GM18951 (cell line): ENCODE results near the gene IWS1.
"Not testable (repeated sequence)": the region's sequence is repeated elsewhere in the genome, so short reads cannot be mapped to it uniquely, and the experiment has no call there.

Source experiments
- POLR2A ChIP-seq: IDR thresholded peaks from 4 replicates; pipeline ENCODE4 v1.6.1; 2011; ENCODE audit warnings: mild to moderate bottlenecking; ENCODE audit not compliant: insufficient read length, insufficient read depth; ENCODE audit errors: extremely low read depth
- in situ Hi-C: fragments of 300-500 bp; cut with MboI; formaldehyde crosslinking; loops from one replicate; pipeline ENCODE4 v1.12.0; 2022; ENCODE audit warnings: low sequenced_read_pairs, mixed read lengths, inconsistent platforms; ENCODE audit not compliant: unreplicated experiment

The IWS1 gene

DNA sequence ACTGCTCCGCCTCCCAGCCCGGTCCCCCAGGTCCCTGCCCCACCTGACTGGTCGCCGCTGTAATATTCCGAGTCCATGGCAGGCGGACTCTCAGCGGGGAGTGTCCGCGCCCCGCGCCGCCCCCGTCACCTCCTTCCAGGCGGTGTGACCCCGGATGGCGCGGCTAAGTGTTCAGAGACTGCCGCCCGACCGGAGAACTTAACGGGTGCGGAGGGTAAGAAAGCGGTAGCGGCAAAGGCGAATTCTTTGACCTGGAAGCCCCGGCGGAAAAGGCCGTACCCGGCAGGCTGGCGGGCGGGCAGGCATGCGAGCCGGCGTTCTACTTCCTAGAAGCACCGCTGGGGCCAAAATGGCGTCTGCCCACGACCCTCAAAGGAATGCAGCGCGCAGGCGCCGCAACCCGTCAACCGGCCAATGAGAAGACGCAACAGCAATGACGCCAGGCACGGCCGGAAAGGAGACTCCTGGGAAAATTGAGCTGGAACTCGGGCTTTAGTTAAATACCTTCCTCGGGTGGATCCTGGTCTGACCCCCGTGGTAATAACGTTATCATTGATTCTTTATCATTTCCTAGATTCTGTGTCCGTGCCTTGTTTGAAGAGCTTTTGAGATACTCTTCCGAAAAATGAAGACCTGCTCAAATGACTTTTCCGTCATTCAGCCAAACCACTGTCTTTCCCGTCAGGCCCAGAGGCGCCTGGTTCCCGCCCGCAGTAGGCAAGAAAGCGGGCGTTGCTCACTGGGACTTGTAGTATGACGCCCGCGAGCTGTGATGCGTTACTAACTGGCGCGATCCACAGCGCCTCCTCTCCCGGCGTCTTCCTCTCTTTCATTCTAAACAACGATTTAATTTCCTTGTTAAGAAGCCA lies at the start of gene IWS1:
Gene IWS1, minus strand, starts transcription at position 358 of the 869 bp plus-strand sequence. Its CDS starts 281 bp downstream, at position 77.
- TF ChIP-seq POLR2A, result peak; percentile 77
- in situ Hi-C loops, result no loop called here

DNA sequence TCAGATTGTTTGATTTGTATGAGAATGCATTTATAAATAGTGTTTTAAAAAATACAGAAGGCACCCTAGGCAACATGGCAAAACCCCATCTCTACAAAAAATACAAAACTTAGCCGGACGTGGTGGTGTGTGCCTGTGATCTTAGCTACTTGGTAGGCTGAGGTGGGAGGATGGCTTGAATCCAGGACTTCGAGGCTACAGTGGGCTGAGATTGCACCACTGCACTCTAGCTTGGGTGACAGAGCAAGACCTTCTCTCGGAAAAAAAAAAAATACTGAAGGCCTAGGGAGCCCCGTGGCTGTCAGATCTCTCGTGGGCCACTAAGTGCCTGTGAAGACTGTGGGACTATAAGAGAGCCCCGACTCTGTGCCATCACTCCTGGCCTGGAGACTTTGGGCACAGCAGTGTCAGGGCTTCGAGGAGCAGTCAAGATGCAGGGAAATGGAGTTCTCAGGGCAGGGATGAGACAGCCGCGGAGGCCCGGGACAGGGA lies 49.7 kb upstream of the IWS1 start:
- in situ Hi-C loops, result no loop called here
- no peak for TF ChIP-seq POLR2A

DNA sequence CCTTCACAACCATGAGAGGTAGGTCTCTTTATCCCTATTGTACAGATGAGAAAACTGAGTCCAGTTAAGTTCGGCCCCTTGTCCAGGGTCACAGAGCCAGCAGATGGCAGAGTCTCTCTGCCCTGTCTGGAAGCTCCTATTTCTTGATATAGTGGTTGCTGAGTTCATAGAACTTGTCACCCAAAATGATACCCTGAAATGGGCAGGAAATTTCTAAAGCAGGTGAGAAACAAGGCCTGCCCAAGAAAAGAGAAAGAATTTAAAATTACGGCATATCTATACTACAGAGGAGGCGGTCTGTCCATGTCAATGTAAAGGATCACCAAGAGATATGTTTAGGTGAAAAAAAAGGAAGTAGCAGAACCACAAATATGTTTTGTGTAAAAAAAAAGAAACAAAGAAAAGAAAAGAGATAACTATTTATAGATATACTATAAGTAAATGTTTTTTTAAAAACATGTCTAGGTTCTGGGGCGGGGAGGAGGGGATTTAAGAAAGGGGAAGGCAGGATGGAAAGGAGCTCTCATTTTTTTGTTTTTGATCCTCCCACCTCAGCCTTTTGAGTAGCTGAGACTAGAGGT lies 49.0 kb upstream of the IWS1 start:
- TF ChIP-seq POLR2A, result no peak
- in situ Hi-C loops, result no loop called here

DNA sequence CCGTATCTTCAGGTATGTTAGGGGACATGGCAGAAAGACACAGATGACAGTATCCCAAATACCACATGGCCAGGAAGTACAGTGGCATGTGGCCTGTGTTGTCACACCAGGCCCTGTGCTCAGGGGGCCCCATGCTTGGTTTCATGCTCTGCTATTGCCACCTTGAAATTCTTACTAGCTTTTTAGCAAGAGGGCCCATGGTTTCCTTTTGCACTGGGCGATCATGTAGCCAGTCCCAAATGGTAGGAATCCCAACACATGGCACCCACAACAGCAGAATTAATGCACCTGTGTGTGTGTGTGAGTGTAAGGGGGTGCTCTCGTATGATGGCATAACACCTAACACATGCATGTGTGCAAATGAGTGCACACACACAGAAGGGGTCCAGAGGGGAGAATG lies 48.4 kb upstream of the IWS1 start:
- in situ Hi-C loops, result no loop called here
- TF ChIP-seq POLR2A, result no peak

DNA sequence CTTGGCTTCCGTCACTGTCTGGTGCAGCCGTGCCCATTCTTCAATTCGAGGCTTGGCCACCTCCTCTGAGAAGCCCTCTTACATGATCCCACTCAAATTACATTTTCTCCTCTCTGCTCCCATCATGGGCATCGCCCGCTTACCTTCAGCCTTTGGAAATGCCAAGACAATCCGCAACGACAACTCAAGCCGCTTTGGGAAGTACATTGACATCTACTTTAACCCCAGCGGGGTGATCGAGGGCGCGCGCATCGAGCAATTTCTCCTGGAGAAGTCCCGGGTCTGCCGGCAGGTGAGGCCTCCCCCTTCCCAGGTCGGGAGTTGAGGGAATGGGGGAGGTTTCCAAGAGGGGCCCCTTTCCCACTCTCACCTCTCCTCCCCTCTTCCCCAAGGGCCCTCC lies 47.5 kb upstream of the IWS1 start:
- in situ Hi-C loops, result no loop called here
- TF ChIP-seq POLR2A, result no peak

DNA sequence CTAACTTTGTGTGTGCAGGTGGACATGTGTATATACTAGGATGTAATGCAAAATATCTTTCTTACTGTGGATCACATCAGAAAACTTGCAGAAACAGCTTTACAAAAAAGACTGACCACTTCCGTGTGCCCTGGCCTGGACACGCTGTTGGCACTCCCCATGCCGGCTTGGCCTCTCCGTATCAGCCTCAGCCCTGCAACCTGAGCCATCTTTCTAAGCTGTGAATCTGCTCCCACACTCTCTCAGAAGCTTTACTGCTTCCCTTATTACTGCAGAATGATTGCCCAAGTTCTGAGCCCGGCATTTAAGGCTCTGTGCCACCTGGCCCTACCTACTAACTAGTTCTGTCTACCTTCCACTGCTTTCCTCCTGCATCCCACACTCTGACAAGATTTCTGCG lies 47.0 kb upstream of the IWS1 start:
- TF ChIP-seq POLR2A, result no peak
- in situ Hi-C loops, result no loop called here

DNA sequence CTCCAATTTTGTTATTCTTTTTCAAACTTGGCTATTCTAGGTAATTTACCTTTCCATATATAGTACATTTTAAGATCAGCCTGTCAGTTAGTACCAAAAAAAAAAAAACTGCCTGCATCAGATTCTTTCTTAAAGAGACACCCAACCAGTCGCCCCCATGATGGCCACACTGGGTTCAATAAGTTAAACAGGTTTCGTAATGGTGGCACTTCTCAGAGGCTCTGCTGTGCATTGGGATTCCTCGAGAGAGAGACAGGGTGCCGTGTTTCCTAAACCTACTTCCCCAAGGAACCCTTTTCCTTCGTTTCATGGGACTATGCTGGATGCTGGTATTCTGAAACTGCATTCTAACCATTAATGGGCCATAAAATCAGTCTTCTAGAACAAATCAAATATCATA lies 46.6 kb upstream of the IWS1 start:
- TF ChIP-seq POLR2A, result no peak
- in situ Hi-C loops, result no loop called here

DNA sequence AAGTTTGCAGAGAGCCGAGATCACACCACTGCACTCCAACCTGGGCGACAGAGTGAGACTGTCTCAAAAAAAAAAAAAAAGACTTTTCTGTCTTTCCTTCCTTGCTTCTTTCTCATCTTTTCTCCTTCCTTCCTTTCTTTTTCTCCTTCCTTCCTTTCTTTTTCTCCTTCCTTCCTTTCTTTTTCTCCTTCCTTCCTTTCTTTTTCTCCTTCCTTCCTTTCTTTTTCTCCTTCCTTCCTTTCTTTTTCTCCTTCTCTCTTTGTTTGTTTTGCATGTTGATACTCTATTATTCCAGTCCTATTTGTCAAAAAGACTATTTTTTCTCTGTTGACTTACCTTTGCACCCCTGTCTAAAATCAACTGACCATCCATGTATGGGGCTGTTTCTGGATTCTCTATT lies 46.1 kb upstream of the IWS1 start:
- in situ Hi-C loops, result not testable (repeated sequence)

DNA sequence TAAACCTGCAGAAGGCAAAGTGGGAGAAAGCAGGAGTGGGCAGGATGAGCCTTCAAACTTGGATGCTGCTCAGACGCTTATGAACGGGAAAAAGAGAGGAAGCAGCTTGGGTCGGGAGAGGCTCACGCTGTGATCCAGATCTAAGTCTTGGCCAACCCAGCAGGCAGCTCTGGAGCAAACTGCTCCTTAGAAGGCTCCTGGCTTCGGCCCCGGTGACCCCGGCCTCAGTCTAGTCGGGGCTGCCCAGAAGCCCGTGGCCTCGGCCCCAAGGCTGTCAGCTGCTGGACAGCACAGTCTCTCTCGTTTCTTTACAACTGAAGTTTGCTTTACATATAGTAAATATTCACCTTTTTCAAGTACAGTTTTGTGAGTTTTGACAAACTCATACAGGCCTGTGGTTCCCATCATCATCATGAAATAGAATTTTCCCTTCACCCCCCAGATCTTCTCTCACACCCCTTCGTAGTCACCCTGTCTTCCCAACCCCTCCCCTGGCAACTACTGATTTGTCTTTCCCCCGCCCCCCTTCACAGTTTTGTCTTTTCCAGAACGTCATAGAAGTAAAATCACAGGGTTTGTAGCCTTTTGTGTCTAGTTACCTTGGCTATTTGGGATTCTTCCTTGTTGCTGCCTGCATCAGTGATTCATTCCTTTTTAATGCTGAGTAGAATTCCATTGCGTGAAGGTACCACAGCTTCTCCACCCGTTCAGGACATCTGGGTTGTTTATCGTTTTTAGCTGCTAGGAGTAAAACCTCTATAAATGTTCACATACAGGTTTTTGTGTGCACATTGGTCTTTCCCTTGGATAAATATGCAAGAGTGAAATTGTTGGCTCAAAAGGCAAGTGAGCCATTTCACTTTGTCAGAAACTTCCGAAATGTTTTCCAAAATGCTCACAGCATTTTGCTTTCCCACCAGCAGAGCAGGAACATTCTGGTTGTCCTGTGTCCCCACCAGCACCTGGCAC lies 44.3 kb upstream of the IWS1 start:
- in situ Hi-C loops, result no loop called here
- TF ChIP-seq POLR2A, result no peak

DNA sequence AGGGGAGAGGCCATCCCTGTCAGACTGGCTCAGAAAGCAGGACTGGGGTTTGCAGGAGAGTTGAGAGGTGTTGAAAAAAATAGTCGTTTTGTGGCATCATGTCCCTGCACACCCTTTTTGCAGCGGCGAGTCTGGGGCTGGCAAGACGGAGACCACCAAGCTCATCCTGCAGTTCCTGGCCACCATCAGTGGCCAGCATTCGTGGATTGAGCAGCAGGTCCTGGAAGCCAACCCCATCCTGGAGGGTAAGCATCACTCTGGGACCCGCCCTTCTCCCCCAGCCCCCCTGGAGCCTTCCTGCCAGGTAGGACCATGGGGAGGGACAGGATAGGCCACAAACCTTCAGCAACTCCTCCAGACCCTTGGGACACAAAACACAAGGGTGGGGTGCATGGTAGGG lies 43.4 kb upstream of the IWS1 start:
- TF ChIP-seq POLR2A, result no peak
- in situ Hi-C loops, result no loop called here

DNA sequence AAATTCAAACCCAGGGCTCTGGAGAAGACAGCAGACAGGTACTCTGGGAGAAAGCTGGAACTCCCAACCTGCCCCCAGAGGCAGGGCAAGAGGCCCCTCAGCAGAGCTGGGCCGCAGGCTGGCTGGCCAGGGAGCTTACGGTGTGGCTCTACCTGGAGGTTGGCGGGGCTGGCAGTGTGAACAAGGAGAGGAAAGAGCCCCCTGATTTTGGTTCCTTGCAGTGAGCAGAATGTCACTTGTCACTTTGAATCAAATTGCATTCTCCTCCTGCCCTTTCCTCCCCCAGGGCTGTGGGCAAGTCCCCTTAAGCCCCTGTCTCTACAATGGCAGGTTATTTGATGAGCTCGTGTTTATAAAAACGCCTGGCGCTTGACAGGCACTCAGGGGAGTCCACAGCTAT lies 41.8 kb upstream of the IWS1 start:
- in situ Hi-C loops, result no loop called here
- TF ChIP-seq POLR2A, result no peak

DNA sequence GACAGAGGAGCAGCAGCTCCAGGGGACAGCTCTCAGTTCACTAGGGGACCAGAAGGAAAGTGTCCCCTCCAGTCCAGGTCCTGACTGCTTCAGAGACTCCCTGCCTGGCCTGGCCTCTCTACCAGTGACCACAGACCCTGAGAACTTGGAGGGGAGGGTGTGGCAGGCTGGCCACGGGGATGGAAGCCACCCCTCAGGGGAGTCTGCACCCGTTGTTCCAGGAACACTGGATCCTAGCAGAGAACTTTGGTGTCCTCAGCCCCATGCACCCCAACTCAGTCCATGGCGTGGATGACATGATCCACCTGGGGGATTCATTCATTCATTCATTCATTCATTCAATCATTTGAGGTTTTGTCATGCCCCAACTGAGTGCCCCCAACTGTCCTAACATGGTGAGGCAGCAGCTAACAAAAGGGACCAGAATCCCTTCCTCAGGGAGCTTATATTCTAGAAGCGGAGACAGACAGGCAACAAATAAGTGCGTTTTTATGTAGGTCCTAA lies 41.1 kb upstream of the IWS1 start:
- TF ChIP-seq POLR2A, result no peak
- in situ Hi-C loops, result no loop called here

DNA sequence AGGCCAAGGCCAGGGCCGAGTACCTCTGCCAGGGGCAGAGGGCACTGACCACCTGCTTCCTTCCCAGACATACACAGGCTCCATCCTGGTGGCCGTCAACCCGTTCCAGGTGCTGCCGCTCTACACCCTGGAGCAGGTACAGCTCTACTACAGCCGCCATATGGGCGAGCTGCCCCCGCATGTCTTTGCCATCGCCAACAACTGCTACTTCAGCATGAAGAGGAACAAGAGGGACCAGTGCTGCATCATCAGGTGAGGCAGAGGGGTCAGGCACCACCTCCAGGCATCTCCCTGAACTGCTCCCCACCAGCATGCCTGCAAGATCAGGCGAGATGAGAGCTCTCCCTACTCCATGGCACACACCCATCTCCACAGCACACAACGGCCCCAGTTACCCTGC lies 40.3 kb upstream of the IWS1 start:
- in situ Hi-C loops, result no loop called here
- no peak for TF ChIP-seq POLR2A
